Activated CD4-positive, CD25-positive, alpha-beta regulatory T cell (primary cell): ENCODE measurements around the gene SERPINE2.
A peak's percentile ranks its signal among the peaks of the same experiment; 100 is the strongest.
"Not testable (repeated sequence)": the region's sequence is repeated elsewhere in the genome, so short reads cannot be mapped to it uniquely, and the experiment has no call there.

Source experiments
- DNase-seq, 4 experiments: peaks; one replicate each; lab custom pipeline; 2025; lab: John Stamatoyannopoulos, UW

The SERPINE2 gene

GRCh38 chr2:224014336-224014735 lies 24.8 kb downstream of the SERPINE2 start:
- no peak for DNase-seq

- no peak for DNase-seq
These were observed 27.2 kb downstream of the SERPINE2 start for GRCh38 chr2:224011837-224012236.

GRCh38 chr2:224009605-224010315 lies 29.3 kb downstream of the SERPINE2 start:
- DNase-seq, result no peak

GRCh38 chr2:224008702-224009261 lies 30.3 kb downstream of the SERPINE2 start:
- no peak for DNase-seq

GRCh38 chr2:224004105-224004695 lies 34.9 kb downstream of the SERPINE2 start:
- DNase-seq, result no peak

- not testable (repeated sequence) for DNase-seq
These were observed 38.4 kb downstream of the SERPINE2 start for GRCh38 chr2:224000662-224001061.

GRCh38 chr2:223999862-224000261 lies 39.2 kb downstream of the SERPINE2 start:
- no peak for DNase-seq

GRCh38 chr2:223998948-223999347 lies 40.1 kb downstream of the SERPINE2 start:
- DNase-seq, result no peak

GRCh38 chr2:223997938-223998337 lies 41.1 kb downstream of the SERPINE2 start:
- DNase-seq, result no peak

GRCh38 chr2:223996391-223996790 lies 42.7 kb downstream of the SERPINE2 start:
- no peak for DNase-seq

GRCh38 chr2:223995569-223995968 lies 43.5 kb downstream of the SERPINE2 start:
- no peak for DNase-seq

- DNase-seq, result no peak
These were observed 44.4 kb downstream of the SERPINE2 start for GRCh38 chr2:223994562-223995162.

- DNase-seq, result peak in 3 of 4 experiments; percentile 3 to 30 (median 14)
These were observed 45.4 kb downstream of the SERPINE2 start for GRCh38 chr2:223993634-223994232.

- no peak for DNase-seq
These were observed 47.5 kb downstream of the SERPINE2 start for GRCh38 chr2:223991611-223992010.

- no peak for DNase-seq
These were observed 49.2 kb downstream of the SERPINE2 start for GRCh38 chr2:223989856-223990232.

GRCh38 chr2:223989206-223989855 lies 49.8 kb downstream of the SERPINE2 start:
- DNase-seq, result no peak

- DNase-seq, result no peak
These were observed 57.8 kb downstream of the SERPINE2 start for GRCh38 chr2:223981241-223981640.

GRCh38 chr2:223980803-223981202 lies 58.3 kb downstream of the SERPINE2 start:
- DNase-seq, result no peak

- no peak for DNase-seq
These were observed 58.7 kb downstream of the SERPINE2 start for GRCh38 chr2:223980397-223980735.

GRCh38 chr2:223979730-223980396 lies 59.2 kb downstream of the SERPINE2 start:
- DNase-seq, result no peak

GRCh38 chr2:223978451-223978850 lies 60.6 kb downstream of the SERPINE2 start:
- no peak for DNase-seq
